Testis (tissue), 2 donors: ENCODE data around the gene NANOG.

Experiments used
- POLR2A ChIP-seq: fragments of 450-650 bp; IDR thresholded peaks from one replicate; pipeline ENCODE4 v1.6.1; 2017; ENCODE audit warnings: antibody characterized with exemption, mild to moderate bottlenecking, moderate library complexity
- TF ChIP-seq, protein P1 (sequence below), 3 experiments: fragments of 450-650 bp in 2 of 3; fragments of 200-600 bp in 1 of 3; sonication (generic) in 1 of 3; IDR thresholded peaks; one replicate each; pipeline ENCODE4 v1.5.1; 2016 to 2019; ENCODE audit warnings: antibody characterized with exemption in 3 of 3, mild to moderate bottlenecking in 2 of 3, moderate library complexity in 1 of 3

- TF ChIP-seq, protein P1, sequence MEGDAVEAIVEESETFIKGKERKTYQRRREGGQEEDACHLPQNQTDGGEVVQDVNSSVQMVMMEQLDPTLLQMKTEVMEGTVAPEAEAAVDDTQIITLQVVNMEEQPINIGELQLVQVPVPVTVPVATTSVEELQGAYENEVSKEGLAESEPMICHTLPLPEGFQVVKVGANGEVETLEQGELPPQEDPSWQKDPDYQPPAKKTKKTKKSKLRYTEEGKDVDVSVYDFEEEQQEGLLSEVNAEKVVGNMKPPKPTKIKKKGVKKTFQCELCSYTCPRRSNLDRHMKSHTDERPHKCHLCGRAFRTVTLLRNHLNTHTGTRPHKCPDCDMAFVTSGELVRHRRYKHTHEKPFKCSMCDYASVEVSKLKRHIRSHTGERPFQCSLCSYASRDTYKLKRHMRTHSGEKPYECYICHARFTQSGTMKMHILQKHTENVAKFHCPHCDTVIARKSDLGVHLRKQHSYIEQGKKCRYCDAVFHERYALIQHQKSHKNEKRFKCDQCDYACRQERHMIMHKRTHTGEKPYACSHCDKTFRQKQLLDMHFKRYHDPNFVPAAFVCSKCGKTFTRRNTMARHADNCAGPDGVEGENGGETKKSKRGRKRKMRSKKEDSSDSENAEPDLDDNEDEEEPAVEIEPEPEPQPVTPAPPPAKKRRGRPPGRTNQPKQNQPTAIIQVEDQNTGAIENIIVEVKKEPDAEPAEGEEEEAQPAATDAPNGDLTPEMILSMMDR (IDR thresholded peaks at IDR 0.05) = no peak
- no peak for TF ChIP-seq POLR2A
Observed at GRCh38 chr12:7751394-7751793, 37.8 kb upstream of the NANOG start.
